Omental fat pad (tissue), 4 donors: ENCODE data around the gene PDZD2. TPM values are rescaled to one million over a fixed set of nuclear protein-coding genes. Genes with fewer than 3 reads are reported as not detected.

Source experiments
- ATAC-seq: fragments of 150-250 bp; one replicate; pipeline ENCODE4 v1.9.1; 2016; ENCODE audit warnings: mild to moderate bottlenecking, moderate library complexity; ENCODE audit not compliant: low FRiP score
- DNase-seq: peaks from one replicate; pipeline ENCODE4 v3.0.0-alpha.2; 2019; ENCODE audit warnings: low spot score
- CTCF ChIP-seq, 3 donors: fragments of 450-650 bp; IDR thresholded peaks; one replicate each; pipeline ENCODE4 v1.5.1; 2016 to 2017; ENCODE audit warnings: antibody characterized with exemption in 3 of 3, mild to moderate bottlenecking in 3 of 3, moderate library complexity in 2 of 3
- small RNA-seq: library from RNA; depleted of rRNA; stranded (forward); fragments of <200 nt; gene quantifications from one replicate; pipeline ENCODE3, GENCODE V24; 2016
- total RNA-seq, 4 donors: library from RNA; depleted of rRNA; stranded (reverse); fragments of >200 nt; gene quantifications; one replicate each; pipeline ENCODE4 v1.1.0, GENCODE V29; 2016

Gene PDZD2
- total RNA-seq, 4 donors from 2014 or later = 43.5 to 113 (median 55.7) TPM

- ATAC-seq = no peak
- no peak for TF ChIP-seq CTCF (IDR thresholded peaks at IDR 0.05)
- DNase-seq = no peak
Observed at GRCh38 chr5:32155211-32155610, 516.3 kb downstream of the PDZD2 start.

GRCh38 chr5:32156635-32157034 lies 517.7 kb downstream of the PDZD2 start:
- ATAC-seq (no peak), DNase-seq (no peak)
- TF ChIP-seq CTCF (IDR thresholded peaks at IDR 0.05) = no peak

GRCh38 chr5:32157078-32157477 lies 518.1 kb downstream of the PDZD2 start:
- DNase-seq = no peak
- no peak for TF ChIP-seq CTCF (IDR thresholded peaks at IDR 0.05)
- no peak for ATAC-seq

GRCh38 chr5:32158679-32158975 lies 519.7 kb downstream of the PDZD2 start:
- ATAC-seq = no peak
- TF ChIP-seq CTCF (IDR thresholded peaks at IDR 0.05) = no peak
- DNase-seq = no peak

- ATAC-seq = no peak
- DNase-seq = no peak
- TF ChIP-seq CTCF (IDR thresholded peaks at IDR 0.05) = no peak
Observed at GRCh38 chr5:32159328-32160072, 520.6 kb downstream of the PDZD2 start.

GRCh38 chr5:32160228-32160627 lies 521.3 kb downstream of the PDZD2 start:
- DNase-seq = no peak
- TF ChIP-seq CTCF (IDR thresholded peaks at IDR 0.05) = no peak
- no peak for ATAC-seq

Small RNA genes within 50 kb of the gene (small RNA-seq; reads per million reads assigned to genes)
- gene AC025458.1 = not detected
- not detected for gene MIR4279
- gene RF00019 = not detected
- gene RNU6-358P = not detected
- not detected for gene RNU6-363P
- not detected for gene RNU6-760P

Other genes with a start within 250 kb of the PDZD2 start
- gene DROSHA, start 107.0 kb upstream of the PDZD2 start, total RNA-seq = 10 to 100 TPM; 29.4 to 62.4 (median 50.2) TPM
- gene C5orf22, start 106.8 kb upstream of the PDZD2 start, total RNA-seq = 10 to 100 TPM; 13.5 to 21.9 (median 16.8) TPM